ENCODE measurements around the gene NOC2L.

The NOC2L gene

GRCh38 chr1:944341-945325 lies 14.4 kb downstream of the NOC2L start:
- DNase-seq (ENCODE audit: insufficient read length, low spot score) (no peak), FAIRE-seq (no peak)

DNA sequence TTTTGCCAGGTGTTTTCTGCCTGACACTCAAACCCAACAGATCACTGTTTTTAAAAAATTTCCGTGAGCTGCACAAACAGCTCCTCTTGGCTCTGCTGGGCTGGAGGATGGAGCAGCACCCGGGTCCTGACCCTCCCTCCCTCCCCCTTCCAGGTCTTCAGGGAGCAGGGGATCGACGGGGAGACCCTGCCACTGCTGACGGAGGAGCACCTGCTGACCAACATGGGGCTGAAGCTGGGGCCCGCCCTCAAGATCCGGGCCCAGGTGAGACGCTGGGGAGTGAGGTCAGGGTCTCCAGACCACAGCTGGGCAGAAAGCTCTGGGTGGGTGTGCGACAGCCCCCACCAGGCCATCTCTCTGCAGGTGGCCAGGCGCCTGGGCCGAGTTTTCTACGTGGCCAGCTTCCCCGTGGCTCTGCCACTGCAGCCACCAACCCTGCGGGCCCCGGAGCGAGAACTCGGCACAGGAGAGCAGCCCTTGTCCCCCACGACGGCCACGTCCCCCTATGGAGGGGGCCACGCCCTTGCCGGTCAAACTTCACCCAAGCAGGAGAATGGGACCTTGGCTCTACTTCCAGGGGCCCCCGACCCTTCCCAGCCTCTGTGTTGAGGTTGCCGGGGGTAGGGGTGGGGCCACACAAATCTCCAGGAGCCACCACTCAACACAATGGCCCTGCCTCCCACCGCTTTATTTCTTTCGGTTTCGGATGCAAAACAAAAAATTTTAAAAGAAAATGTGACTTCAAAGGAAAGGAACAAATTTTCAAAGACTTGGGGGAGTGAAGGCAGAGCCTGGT lies 15.3 kb downstream of the NOC2L start:
- FAIRE-seq = no peak
- DNase-seq (ENCODE audit: insufficient read length, low spot score) = no peak

- DNase-seq (ENCODE audit: insufficient read length, low spot score) = no peak
- FAIRE-seq = no peak
Observed at GRCh38 chr1:942864-943533, 16.1 kb downstream of the NOC2L start.

- no peak for FAIRE-seq
- no peak for DNase-seq (ENCODE audit: insufficient read length, low spot score)
Observed at GRCh38 chr1:942411-942821, 16.6 kb downstream of the NOC2L start.

GRCh38 chr1:941588-942383 lies 17.3 kb downstream of the NOC2L start:
- DNase-seq (ENCODE audit: insufficient read length, low spot score) = no peak
- no peak for FAIRE-seq

DNA sequence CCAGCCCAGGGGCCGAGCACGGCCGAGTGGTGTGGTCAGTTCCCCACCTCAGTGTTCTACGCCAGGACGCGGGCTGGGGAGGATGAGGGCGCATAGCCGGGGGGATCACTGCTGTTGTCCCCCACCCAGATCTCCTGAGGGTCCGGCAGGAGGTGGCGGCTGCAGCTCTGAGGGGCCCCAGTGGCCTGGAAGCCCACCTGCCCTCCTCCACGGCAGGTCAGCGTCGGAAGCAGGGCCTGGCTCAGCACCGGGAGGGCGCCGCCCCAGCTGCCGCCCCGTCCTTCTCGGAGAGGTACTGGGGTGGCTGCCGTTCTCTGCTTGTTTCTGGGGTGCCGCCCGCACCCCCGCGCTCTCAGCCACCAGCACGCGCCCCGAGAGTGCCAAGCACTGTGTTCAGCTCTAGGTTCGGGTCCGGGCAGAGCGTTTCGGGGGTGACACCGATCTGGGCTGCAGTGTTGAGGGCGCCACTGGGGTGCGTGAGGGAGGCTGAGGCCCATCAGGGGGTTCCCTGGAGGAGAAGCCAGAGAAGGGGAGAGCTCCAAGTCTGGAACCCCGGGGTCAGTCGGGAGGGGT lies 18.0 kb downstream of the NOC2L start:
- DNase-seq (ENCODE audit: insufficient read length, low spot score) (no peak), FAIRE-seq (no peak)

GRCh38 chr1:940107-941014 lies 18.7 kb downstream of the NOC2L start:
- no peak for DNase-seq (ENCODE audit: insufficient read length, low spot score)
- no peak for FAIRE-seq

- FAIRE-seq (no peak), DNase-seq (ENCODE audit: insufficient read length, low spot score) (no peak)
Observed at GRCh38 chr1:939511-940106, 19.4 kb downstream of the NOC2L start.

DNA sequence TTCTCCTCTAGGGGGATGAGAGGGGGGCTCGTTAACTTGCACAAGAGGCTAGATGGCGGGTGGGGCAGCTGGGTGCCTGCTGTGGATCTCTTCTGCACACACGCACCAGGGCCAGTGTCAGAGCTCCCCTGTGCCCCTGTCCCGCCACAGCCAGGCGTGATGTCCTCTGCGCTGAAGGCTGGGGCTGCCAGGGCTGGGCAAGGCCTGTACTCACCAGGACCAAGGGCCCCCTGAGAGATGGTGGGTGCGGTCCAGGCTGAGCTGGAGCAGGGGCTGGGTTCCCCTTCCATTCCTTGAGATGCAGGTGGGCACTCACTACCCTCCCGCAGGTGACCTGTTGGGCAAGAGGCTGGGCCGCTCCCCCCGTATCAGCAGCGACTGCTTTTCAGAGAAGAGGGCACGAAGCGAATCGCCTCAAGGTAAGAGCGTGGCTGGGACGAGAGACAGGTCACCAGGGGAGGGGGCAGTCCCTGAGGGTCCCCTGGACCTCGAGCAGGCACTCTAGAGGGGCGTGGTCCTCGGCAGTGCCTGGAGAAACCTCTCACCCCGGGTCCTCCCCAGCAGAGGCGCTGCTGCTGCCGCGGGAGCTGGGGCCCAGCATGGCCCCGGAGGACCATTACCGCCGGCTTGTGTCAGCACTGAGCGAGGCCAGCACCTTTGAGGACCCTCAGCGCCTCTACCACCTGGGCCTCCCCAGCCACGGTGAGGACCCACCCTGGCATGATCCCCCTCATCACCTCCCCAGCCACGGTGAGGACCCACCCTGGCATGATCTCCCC lies 20.2 kb downstream of the NOC2L start:
- DNase-seq (ENCODE audit: insufficient read length, low spot score) (no peak), FAIRE-seq (no peak)

- FAIRE-seq (peak; percentile 4), DNase-seq (ENCODE audit: insufficient read length, low spot score) (no peak)
Observed at GRCh38 chr1:938088-938683, 20.9 kb downstream of the NOC2L start.

DNA sequence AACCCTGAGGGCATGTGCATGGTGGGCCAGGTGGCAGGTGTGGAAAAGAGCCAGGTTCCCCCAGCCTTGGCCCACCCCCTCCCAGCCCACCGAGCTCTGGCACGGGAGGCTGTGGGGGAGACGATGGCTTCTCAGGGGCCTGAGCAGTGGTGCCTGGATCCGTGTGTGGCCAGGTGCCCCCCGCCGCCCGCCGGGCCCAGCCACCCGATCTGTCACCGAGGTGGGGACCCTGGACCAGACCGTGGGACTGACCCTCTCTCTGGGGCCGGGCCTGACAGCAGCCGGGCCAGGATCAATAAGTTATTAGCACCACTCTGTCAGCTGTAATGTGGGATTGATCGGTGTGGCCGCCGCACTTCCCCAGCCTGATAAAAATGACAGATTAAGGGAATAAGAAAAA lies 21.5 kb downstream of the NOC2L start:
- no peak for FAIRE-seq
- DNase-seq (ENCODE audit: insufficient read length, low spot score) = no peak

DNA sequence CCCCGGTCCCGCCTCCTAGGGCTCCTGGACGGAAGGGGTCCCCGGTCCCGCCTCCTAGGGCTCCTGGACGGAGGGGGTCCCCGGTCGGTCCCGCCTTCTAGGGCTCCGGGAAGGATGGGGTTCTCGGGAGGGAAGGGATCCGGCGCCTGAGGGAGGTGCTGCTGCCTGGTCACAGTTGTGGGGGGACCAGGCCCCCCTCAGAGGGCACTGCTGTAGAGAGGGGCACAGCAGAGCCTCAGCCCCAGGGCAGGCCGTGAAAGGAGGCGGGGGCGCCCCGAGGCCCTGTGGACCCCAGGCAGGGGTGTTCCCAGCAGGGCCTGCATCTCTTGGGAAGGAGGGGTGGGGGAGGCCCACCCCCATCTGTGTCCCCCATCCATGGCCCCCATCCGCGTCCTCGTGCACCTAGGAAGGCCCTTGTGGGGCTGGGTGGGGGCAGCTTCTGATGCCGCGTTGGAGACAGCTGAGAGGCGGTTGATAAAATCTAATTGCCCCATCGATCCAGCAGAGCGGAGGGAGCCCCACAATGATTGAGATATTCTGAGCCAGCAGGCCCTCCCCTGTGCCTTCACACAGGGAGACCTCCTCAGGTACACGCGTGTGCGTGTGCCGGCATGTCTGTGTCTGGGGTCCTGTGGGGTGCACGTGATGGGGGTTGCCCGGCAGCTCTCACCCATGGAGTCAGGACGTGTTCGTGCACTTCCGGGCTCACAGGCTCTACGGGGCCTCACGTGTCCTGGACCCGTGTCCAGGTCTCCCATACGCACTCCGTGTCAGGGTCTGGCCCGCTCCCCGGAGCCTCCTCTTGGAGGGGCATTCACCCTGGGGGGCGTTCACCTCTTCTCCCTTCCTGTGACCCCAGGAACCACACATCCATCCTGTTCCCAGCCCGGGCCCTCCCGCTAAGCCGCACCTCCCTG lies 22.4 kb downstream of the NOC2L start:
- FAIRE-seq = no peak
- DNase-seq (ENCODE audit: insufficient read length, low spot score) = no peak

DNA sequence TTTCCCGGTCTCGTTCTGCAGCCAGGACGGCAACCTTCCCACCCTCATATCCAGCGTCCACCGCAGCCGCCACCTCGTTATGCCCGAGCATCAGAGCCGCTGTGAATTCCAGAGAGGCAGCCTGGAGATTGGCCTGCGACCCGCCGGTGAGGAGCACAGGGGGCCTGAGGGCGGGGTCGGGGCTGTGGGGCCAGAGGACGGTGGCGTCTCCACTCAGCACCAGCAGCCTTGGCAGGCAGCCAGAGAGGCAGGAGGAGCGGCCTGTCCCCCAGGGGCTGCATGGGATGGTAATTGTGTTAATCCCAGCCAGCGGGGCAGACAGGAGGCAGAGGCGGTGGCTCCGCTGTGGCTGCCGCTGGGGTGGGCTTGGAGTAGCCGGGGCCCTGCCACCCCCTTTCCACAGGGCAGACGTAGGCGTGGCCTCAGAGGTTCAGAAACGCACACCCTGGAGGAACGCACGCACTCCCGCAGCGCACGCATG lies 23.3 kb downstream of the NOC2L start:
- DNase-seq (ENCODE audit: insufficient read length, low spot score) (no peak), FAIRE-seq (no peak)

DNA sequence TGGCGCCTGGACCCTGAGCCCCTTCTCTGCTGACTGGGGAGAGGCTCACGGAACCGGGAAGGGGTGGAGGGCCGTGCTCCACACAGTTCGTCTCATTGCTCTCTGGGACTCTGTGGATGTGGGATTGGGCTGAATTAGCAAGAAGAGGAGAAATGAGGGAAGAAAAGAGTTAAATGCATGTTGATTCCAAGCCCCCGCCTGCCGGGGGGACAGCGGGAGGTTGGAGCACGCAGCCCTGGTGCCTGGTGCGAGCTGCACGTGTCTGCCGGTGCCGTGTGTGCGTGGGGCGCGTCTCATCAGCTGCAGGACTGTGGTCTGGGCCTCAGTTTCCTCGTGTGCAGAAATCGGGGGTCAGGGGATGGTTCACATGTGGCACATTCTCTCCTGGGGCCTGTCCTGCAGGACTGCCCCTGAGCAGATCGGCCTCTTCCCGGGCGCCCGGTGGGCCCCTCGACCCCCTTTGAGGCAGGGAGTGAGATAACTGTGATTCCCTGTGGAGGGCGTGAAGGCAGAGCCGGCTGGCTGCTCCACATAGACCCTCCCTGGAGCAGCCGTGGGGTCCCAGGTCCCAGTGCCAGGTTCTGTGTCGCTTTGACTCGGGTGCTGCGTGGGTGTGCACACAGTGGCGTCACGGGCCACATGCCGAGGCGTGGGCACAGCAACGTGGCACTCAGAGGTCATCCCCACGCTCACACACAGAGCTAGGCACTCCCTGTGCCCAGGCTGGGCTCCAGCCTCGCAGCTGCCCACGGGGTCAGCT lies 23.9 kb downstream of the NOC2L start:
- DNase-seq (ENCODE audit: insufficient read length, low spot score) = no peak
- no peak for FAIRE-seq

GRCh38 chr1:933603-933940 lies 25.5 kb downstream of the NOC2L start:
- DNase-seq (ENCODE audit: insufficient read length, low spot score) (no peak), FAIRE-seq (no peak)

All from HTR-8/SVneo (cell line).